Testis (tissue), 3 donors: ENCODE data around the gene GPC6. TPM values are rescaled to one million over a fixed set of nuclear protein-coding genes. Genes with fewer than 3 reads are reported as not detected.

Experiments
- DNase-seq: peaks from one replicate; pipeline ENCODE4 v3.0.0-alpha.2; 2019
- H3K27ac ChIP-seq, 2 donors: fragments of 200-600 bp; sonication (generic); one replicate each; pipeline ENCODE4 v1.5.1; 2019
- H3K27me3 ChIP-seq: fragments of 200-600 bp; sonication (generic); one replicate; pipeline ENCODE4 v1.5.1; 2019
- H3K36me3 ChIP-seq: fragments of 200-600 bp; sonication (generic); one replicate; pipeline ENCODE4 v1.5.1; 2017; ENCODE audit warnings: low read depth; ENCODE audit errors: missing control alignments
- H3K4me1 ChIP-seq: fragments of 200-600 bp; sonication (generic); one replicate; pipeline ENCODE4 v1.5.1; 2019
- H3K4me3 ChIP-seq, 2 donors: fragments of 200-600 bp; sonication (generic); one replicate each; pipeline ENCODE4 v1.5.1; 2017 to 2019
- H3K9me3 ChIP-seq: fragments of 200-600 bp; sonication (generic); one replicate; pipeline ENCODE4 v1.5.1; 2017
- POLR2A ChIP-seq: fragments of 450-650 bp; IDR thresholded peaks from one replicate; pipeline ENCODE4 v1.6.1; 2017; ENCODE audit warnings: antibody characterized with exemption, mild to moderate bottlenecking, moderate library complexity
- WGBS, 2 donors: methylation state at CpG; one replicate each; pipeline ENCODE4 v1.1.5; 2018; 5-methylcytosine and 5-hydroxymethylcytosine counted together
- intact Hi-C: fragments of 100-400 bp; cut with DNase I; formaldehyde crosslinking; loops from one replicate; pipeline ENCODE4 v1.15.1; 2023; ENCODE audit warnings: low total_unique reads
- polyA plus RNA-seq: library from polyadenylated mRNA; stranded (reverse); fragments of 350-450 nt; fragmentation: Illumina TruSeq; extraction: RNeasy Lipid Tissue Mini Kit (QIAGEN cat#74804); gene quantifications from one replicate; pipeline ENCODE4 v1.2.3, GENCODE V29; 2014; ENCODE audit warnings: low read depth, low replicate concordance; ENCODE audit not compliant: insufficient read depth
- total RNA-seq, 2 donors: library from RNA; depleted of rRNA; stranded (reverse); fragments of >200 nt; gene quantifications; one replicate each; pipeline ENCODE4 v1.2.3, GENCODE V29; 2016
- TF ChIP-seq, protein P1 (sequence below), 3 experiments: fragments of 450-650 bp in 2 of 3; fragments of 200-600 bp in 1 of 3; sonication (generic) in 1 of 3; IDR thresholded peaks; one replicate each; pipeline ENCODE4 v1.5.1; 2016 to 2019; ENCODE audit warnings: antibody characterized with exemption in 3 of 3, mild to moderate bottlenecking in 2 of 3, moderate library complexity in 1 of 3

Gene GPC6
- total and polyA plus RNA-seq, 3 donors from 2014 or later: 2.2 to 6.9 (median 4.3) TPM

DNA sequence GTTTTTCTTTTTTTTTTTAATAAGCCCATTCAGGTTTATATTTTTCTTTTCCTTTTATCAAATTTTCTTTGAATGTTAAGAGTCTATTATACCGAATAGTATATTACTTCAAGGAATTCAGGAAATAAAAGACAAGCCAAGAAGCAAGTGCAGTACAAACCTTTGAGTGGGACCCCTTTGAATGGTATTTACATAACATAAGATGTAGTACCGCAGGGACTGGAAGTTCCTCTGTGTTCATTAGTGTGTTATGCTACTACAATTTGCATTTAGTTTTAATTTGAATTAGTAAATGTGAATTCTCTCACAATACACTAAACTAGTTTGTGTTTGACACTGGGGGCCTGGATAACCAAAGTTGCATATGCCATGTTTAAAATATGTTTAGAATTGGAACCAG lies 913.4 kb downstream of the GPC6 start:
- intact Hi-C loops: no loop called here
- DNase-seq: no peak
- 85 to 90% methylated on average over 2 of the region's 2 CpGs for WGBS, 2 donors
- no peaks in the 10 kb centered on the region for H3K36me3 ChIP-seq
- H3K27me3 ChIP-seq: no peaks in the 10 kb centered on the region
- H3K4me3 ChIP-seq: no peak overlapping the region
- no peaks in the 10 kb centered on the region for H3K4me1 ChIP-seq
- H3K9me3 ChIP-seq: no peaks in the 10 kb centered on the region
- no peak overlapping the region for H3K27ac ChIP-seq
- TF ChIP-seq, protein P1, sequence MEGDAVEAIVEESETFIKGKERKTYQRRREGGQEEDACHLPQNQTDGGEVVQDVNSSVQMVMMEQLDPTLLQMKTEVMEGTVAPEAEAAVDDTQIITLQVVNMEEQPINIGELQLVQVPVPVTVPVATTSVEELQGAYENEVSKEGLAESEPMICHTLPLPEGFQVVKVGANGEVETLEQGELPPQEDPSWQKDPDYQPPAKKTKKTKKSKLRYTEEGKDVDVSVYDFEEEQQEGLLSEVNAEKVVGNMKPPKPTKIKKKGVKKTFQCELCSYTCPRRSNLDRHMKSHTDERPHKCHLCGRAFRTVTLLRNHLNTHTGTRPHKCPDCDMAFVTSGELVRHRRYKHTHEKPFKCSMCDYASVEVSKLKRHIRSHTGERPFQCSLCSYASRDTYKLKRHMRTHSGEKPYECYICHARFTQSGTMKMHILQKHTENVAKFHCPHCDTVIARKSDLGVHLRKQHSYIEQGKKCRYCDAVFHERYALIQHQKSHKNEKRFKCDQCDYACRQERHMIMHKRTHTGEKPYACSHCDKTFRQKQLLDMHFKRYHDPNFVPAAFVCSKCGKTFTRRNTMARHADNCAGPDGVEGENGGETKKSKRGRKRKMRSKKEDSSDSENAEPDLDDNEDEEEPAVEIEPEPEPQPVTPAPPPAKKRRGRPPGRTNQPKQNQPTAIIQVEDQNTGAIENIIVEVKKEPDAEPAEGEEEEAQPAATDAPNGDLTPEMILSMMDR (IDR thresholded peaks at IDR 0.05): no peak

GRCh38 chr13:94140511-94140910 lies 913.9 kb downstream of the GPC6 start:
- no peaks in the 10 kb centered on the region for H3K4me1 ChIP-seq
- no peak for TF ChIP-seq POLR2A
- TF ChIP-seq, protein P1 (IDR thresholded peaks at IDR 0.05): no peak
- no peak for DNase-seq
- 64 to 67% methylated on average over 2 of the region's 2 CpGs for WGBS, 2 donors
- no peaks in the 10 kb centered on the region for H3K36me3 ChIP-seq
- no peak overlapping the region for H3K4me3 ChIP-seq
- no peaks in the 10 kb centered on the region for H3K27me3 ChIP-seq
- H3K27ac ChIP-seq: no peak overlapping the region
- H3K9me3 ChIP-seq: no peaks in the 10 kb centered on the region
- intact Hi-C loops: no loop called here

GRCh38 chr13:94143624-94144350 lies 917.2 kb downstream of the GPC6 start:
- 81% methylated on average over 11 of the region's 11 CpGs for WGBS, 2 donors

DNA sequence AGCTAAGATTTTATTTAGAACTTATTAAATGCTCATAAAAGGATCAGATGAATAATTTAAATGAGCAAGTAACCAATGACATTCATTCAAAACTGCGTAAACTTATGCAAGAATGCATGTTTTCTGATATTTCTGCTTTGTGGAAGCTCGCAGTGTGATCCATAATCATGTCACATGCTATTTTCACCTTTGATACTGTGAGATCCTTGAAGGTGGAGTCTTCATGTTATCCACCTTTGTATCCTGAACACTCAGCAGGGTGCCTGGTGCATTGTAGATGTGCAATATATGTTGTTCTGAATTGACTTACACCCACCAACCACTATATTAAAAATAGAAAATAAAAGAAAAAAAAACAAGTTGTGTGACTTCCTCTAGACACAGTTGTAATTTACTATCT lies 919.4 kb downstream of the GPC6 start:
- no peak overlapping the region for H3K27ac ChIP-seq
- H3K27me3 ChIP-seq: no peaks in the 10 kb centered on the region
- H3K36me3 ChIP-seq: no peaks in the 10 kb centered on the region
- H3K4me3 ChIP-seq: no peak overlapping the region
- H3K4me1 ChIP-seq: no peaks in the 10 kb centered on the region
- H3K9me3 ChIP-seq: no peaks in the 10 kb centered on the region
- no peak for DNase-seq
- intact Hi-C loops: no loop called here
- TF ChIP-seq POLR2A: no peak
- TF ChIP-seq, protein P1 (IDR thresholded peaks at IDR 0.05): no peak
- WGBS, 2 donors: 71 to 76% methylated on average over 2 of the region's 2 CpGs

More at GRCh38 chr13:94143624-94144350, 917.2 kb downstream of the GPC6 start:
- no peak for TF ChIP-seq POLR2A
- TF ChIP-seq, protein P1 (IDR thresholded peaks at IDR 0.05): no peak
- no peak overlapping the region for H3K27ac ChIP-seq
- intact Hi-C loops: no loop called here
- no peaks in the 10 kb centered on the region for H3K27me3 ChIP-seq
- no peaks in the 10 kb centered on the region for H3K36me3 ChIP-seq
- H3K9me3 ChIP-seq: no peaks in the 10 kb centered on the region
- no peaks in the 10 kb centered on the region for H3K4me1 ChIP-seq
- no peak for DNase-seq
- no peak overlapping the region for H3K4me3 ChIP-seq

- Histone ChIP-seq H3K27ac (no peak overlapping the region), H3K4me1 (no peaks in the 10 kb centered on the region), H3K4me3 (no peak overlapping the region), H3K27me3 (no peaks in the 10 kb centered on the region), H3K36me3 (no peaks in the 10 kb centered on the region), H3K9me3 (no peaks in the 10 kb centered on the region)
- intact Hi-C loops: no loop called here
- TF ChIP-seq, protein P1 (IDR thresholded peaks at IDR 0.05): no peak
- TF ChIP-seq POLR2A: no peak
- DNase-seq: no peak
- 93 to 95% methylated on average over 2 of the region's 2 CpGs for WGBS, 2 donors
These were observed 927.0 kb downstream of the GPC6 start for GRCh38 chr13:94153586-94153985.
